ENCODE results near the gene GAB2.

DNA sequence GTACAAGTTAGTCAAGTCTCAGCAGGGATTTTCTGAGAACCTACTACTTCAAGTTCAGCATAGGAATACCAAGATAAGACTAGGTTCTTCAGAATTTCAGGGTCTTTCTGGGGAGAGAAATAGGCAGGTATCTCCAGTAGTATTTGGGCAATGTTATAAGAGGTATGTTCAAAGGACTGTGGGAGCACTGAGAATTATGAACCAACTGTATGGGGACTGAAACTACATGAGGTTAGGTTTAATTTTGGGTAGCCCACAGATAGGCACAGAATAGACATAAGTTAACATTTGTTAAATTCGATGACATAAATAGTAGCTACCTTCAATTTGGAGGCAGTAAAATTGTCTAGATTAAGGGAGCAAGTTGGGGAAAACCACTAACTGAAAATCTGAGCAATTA, 9.2 kb upstream of the GAB2 start:
- TF ChIP-seq NFYB (IDR thresholded peaks at IDR 0.05; ENCODE audit: insufficient read depth, low read depth, low read length) (no peak), TCF12 (IDR thresholded peaks at IDR 0.05; ENCODE audit: low read depth, low read length) (no peak), POLR2AphosphoS5 (IDR thresholded peaks at IDR 0.05; ENCODE audit: low read length) (no peak), MXI1 (IDR thresholded peaks at IDR 0.05; ENCODE audit: low read depth, low read length) (no peak), GABPA (IDR thresholded peaks at IDR 0.05; ENCODE audit: low read depth) (no peak), BRCA1 (IDR thresholded peaks at IDR 0.05; ENCODE audit: low read depth, low read length) (no peak), RB1 (IDR thresholded peaks at IDR 0.05; ENCODE audit: borderline replicate concordance) (no peak), TBL1XR1 (IDR thresholded peaks at IDR 0.05; ENCODE audit: low read depth, low read length) (no peak), ZBED1 (IDR thresholded peaks at IDR 0.05; ENCODE audit: borderline replicate concordance) (no peak), HDAC2 (IDR thresholded peaks at IDR 0.05) (no peak), HDGF (IDR thresholded peaks at IDR 0.05) (no peak)
- TF ChIP-seq, protein P1, sequence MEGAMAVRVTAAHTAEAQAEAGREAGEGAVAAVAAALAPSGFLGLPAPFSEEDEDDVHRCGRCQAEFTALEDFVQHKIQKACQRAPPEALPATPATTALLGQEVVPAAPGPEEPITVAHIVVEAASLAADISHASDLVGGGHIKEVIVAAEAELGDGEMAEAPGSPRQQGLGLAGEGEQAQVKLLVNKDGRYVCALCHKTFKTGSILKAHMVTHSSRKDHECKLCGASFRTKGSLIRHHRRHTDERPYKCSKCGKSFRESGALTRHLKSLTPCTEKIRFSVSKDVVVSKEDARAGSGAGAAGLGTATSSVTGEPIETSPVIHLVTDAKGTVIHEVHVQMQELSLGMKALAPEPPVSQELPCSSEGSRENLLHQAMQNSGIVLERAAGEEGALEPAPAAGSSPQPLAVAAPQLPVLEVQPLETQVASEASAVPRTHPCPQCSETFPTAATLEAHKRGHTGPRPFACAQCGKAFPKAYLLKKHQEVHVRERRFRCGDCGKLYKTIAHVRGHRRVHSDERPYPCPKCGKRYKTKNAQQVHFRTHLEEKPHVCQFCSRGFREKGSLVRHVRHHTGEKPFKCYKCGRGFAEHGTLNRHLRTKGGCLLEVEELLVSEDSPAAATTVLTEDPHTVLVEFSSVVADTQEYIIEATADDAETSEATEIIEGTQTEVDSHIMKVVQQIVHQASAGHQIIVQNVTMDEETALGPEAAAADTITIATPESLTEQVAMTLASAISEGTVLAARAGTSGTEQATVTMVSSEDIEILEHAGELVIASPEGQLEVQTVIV (IDR thresholded peaks at IDR 0.05; ENCODE audit: borderline replicate concordance, partially characterized antibody), result no peak
- TF ChIP-seq, protein P2, sequence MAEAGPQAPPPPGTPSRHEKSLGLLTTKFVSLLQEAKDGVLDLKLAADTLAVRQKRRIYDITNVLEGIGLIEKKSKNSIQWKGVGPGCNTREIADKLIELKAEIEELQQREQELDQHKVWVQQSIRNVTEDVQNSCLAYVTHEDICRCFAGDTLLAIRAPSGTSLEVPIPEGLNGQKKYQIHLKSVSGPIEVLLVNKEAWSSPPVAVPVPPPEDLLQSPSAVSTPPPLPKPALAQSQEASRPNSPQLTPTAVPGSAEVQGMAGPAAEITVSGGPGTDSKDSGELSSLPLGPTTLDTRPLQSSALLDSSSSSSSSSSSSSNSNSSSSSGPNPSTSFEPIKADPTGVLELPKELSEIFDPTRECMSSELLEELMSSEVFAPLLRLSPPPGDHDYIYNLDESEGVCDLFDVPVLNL (IDR thresholded peaks at IDR 0.05; ENCODE audit: low read depth, low read length), result no peak
- TF ChIP-seq, protein P3, sequence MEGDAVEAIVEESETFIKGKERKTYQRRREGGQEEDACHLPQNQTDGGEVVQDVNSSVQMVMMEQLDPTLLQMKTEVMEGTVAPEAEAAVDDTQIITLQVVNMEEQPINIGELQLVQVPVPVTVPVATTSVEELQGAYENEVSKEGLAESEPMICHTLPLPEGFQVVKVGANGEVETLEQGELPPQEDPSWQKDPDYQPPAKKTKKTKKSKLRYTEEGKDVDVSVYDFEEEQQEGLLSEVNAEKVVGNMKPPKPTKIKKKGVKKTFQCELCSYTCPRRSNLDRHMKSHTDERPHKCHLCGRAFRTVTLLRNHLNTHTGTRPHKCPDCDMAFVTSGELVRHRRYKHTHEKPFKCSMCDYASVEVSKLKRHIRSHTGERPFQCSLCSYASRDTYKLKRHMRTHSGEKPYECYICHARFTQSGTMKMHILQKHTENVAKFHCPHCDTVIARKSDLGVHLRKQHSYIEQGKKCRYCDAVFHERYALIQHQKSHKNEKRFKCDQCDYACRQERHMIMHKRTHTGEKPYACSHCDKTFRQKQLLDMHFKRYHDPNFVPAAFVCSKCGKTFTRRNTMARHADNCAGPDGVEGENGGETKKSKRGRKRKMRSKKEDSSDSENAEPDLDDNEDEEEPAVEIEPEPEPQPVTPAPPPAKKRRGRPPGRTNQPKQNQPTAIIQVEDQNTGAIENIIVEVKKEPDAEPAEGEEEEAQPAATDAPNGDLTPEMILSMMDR (IDR thresholded peaks at IDR 0.05 in 2 of 3, conservative IDR thresholded peaks at IDR 0.05 in 1 of 3; ENCODE audit: control insufficient read depth in 2 of 3, extremely low read depth in 1 of 3, insufficient read depth in 1 of 3, low read depth in 3 of 3, low read length in 3 of 3), result no peak
